Measurements from ENCODE around the gene CCDC70. TPM values are rescaled to one million over a fixed set of nuclear protein-coding genes. Genes with fewer than 3 reads are reported as not detected.
"Not testable (repeated sequence)": the region's sequence is repeated elsewhere in the genome, so short reads cannot be mapped to it uniquely, and the experiment has no call there.

CCDC70 gene
- total and polyA plus RNA-seq, 2 of the 8 experiments (the other 6 are each of a cell fraction or from before 2014, with no cell fraction given): not detected

- no peak for TF ChIP-seq TAF7 (optimal IDR thresholded peaks at IDR 0.05; ENCODE audit: borderline replicate concordance, low read depth, low read length)
- no peak for TF ChIP-seq CHD1 (IDR thresholded peaks at IDR 0.05; ENCODE audit: low read depth, low read length)
- TF ChIP-seq SIX5 (IDR thresholded peaks at IDR 0.05; ENCODE audit: low read depth, low read length): no peak
Measured at GRCh38 chr13:51823863-51824262, 37.9 kb upstream of the CCDC70 start (continued).

- not testable (repeated sequence) for FAIRE-seq
- 88% methylated on average over 11 of the region's 11 CpGs; no CpG with 5 or more reads in 1 of the 2 experiments for WGBS, 2 experiments (ENCODE audit: extremely low coverage in 1 of 2, insufficient coverage in 1 of 2, insufficient read length in 1 of 2, insufficient replicate concordance in 2 of 2, low coverage in 1 of 2, low lambda C conversion rate in 2 of 2, missing lambda C conversion rate in 1 of 2)
- CTCF ChIA-PET (ENCODE audit: partially characterized antibody): interaction anchor here (4.0 to 11.2 kb wide), 2 partner anchors 9 to 12 kb away, joined by 29 to 98 read pairs; no protein-coding TSS in a partner anchor
Measured at GRCh38 chr13:51824712-51825111, 37.1 kb upstream of the CCDC70 start.

More at GRCh38 chr13:51824712-51825111, 37.1 kb upstream of the CCDC70 start:
- H3K56ac ChIP-seq (replicated peaks; ENCODE audit: insufficient read length, low read depth, low read length); H3K4me2 ChIP-seq (ENCODE audit: insufficient read depth in 1 of 2, low read depth in 2 of 2, low read length in 2 of 2); H2BK20ac ChIP-seq (ENCODE audit: low read length); H4K91ac ChIP-seq (replicated peaks; ENCODE audit: insufficient read length, low read length); H3K23me2 ChIP-seq (ENCODE audit: low read depth, low read length); H3K9ac ChIP-seq (replicated peaks in 1 of 4; ENCODE audit: extremely low read depth in 1 of 4, low read depth in 3 of 4, low read length in 3 of 4); H4K8ac ChIP-seq (ENCODE audit: extremely low read depth, insufficient read depth, low read length); H3K18ac ChIP-seq (ENCODE audit: extremely low read depth, low read length); H2BK12ac ChIP-seq (ENCODE audit: low read depth, low read length); H3K4me1 ChIP-seq (replicated peaks in 1 of 4; ENCODE audit: control insufficient read depth in 3 of 4, insufficient read depth in 4 of 4, low read length in 3 of 4); H3K9me3 ChIP-seq (ENCODE audit: insufficient read depth in 2 of 2, low read depth in 1 of 2, low read length in 1 of 2); DNase-seq (ENCODE audit: low read depth in 1 of 2, low spot score in 2 of 2); H3K27ac ChIP-seq (ENCODE audit: low read depth, low read length); H3K4me3 ChIP-seq (ENCODE audit: extremely low read depth in 1 of 4, insufficient read depth in 2 of 4, low read depth in 3 of 4, low read length in 4 of 4); H2BK120ac ChIP-seq (replicated peaks; ENCODE audit: low read depth, low read length); H4K5ac ChIP-seq (ENCODE audit: insufficient read length, low read depth, low read length); H3K14ac ChIP-seq (ENCODE audit: insufficient read length); H2BK5ac ChIP-seq (ENCODE audit: low read depth, low read length); H3K4ac ChIP-seq (replicated peaks; ENCODE audit: insufficient read length, low read depth, low read length); H3K36me3 ChIP-seq (ENCODE audit: control insufficient read depth in 2 of 4, insufficient read depth in 4 of 4, low read length in 3 of 4); H2AFZ ChIP-seq (ENCODE audit: low read length); H4K20me1 ChIP-seq (replicated peaks in 1 of 2; ENCODE audit: control insufficient read depth in 1 of 2, insufficient read depth in 2 of 2, low read length in 2 of 2); H3K27me3 ChIP-seq (replicated peaks in 1 of 4; ENCODE audit: control insufficient read depth in 3 of 4, extremely low read depth in 1 of 4, insufficient read depth in 3 of 4, low read length in 3 of 4); H2AK5ac ChIP-seq (ENCODE audit: low read depth, low read length); H3K79me2 ChIP-seq (ENCODE audit: control insufficient read depth in 1 of 2, insufficient read depth in 2 of 2, low read length in 2 of 2); H3K79me1 ChIP-seq (ENCODE audit: low read depth, low read length); H3K23ac ChIP-seq (ENCODE audit: insufficient read length); H2BK15ac ChIP-seq (ENCODE audit: low read length): not testable (repeated sequence)
- POLR2A ChIA-PET (ENCODE audit: partially characterized antibody): interaction anchor here (1.5 kb wide), 1 partner anchor 10 kb away, joined by 4 read pairs; no protein-coding TSS in a partner anchor

Measured in H1 (cell line).